ENCODE data around the gene PLCE1. TPM values are rescaled to one million over a fixed set of nuclear protein-coding genes. Genes with fewer than 3 reads are reported as not detected.

Gene PLCE1
- polyA plus RNA-seq, 1 donor (not counting 4 experiments of a cell fraction or from before 2014, with no cell fraction given) = 0.01 TPM

DNA sequence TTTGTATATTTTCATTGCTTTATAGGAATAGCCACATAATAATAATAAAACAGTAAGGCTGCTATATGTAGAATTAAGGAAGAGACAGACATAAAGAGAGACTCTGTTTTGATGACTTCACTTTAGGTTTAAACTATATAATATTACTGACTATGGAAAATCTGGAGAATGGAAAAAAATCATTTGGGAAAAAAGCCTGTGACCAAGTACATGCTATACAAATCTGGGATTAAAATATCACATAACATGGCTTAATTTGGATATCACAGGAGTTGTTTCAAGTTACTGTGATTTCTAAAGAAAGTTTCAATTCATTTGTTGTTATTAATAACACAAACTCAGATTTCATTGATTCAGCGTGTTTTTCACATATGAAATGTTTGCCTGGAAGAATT is 7.7 kb downstream of the PLCE1 start:
- Histone ChIP-seq H4K20me1 (ENCODE audit: control insufficient read depth, extremely low read depth, insufficient read depth, low read length) (no peaks in the 10 kb centered on the region), H3K79me2 (ENCODE audit: control insufficient read depth, insufficient read depth, low read length) (no peaks in the 10 kb centered on the region), H3K4me2 (ENCODE audit: control insufficient read depth, extremely low read depth, insufficient read depth, low read depth, low read length) (no peak overlapping the region), H3K27ac (ENCODE audit: control insufficient read depth, insufficient read depth, low read length) (no peak overlapping the region), H3K27me3 (ENCODE audit: control insufficient read depth, extremely low read depth, insufficient read depth, low read length) (peaks cover 16% of the 10 kb centered on the region), H3K9me3 (ENCODE audit: control insufficient read depth, low read depth, low read length) (no peaks in the 10 kb centered on the region), H3K9ac (ENCODE audit: control insufficient read depth, extremely low read depth, insufficient read depth, low read length) (no peak overlapping the region), H3K4me1 (ENCODE audit: control insufficient read depth, extremely low read depth, insufficient read depth, low read length) (no peaks in the 10 kb centered on the region), H2AFZ (ENCODE audit: control insufficient read depth, low read length) (no peak overlapping the region), H3K36me3 (ENCODE audit: control insufficient read depth in 2 of 2, extremely low read depth in 1 of 2, insufficient read depth in 2 of 2, low read length in 2 of 2) (no peaks in the 10 kb centered on the region), H3K9me1 (ENCODE audit: control insufficient read depth, extremely low read depth, insufficient read depth, low read length) (no peaks in the 10 kb centered on the region), H3K4me3 (ENCODE audit: control insufficient read depth in 2 of 3, extremely low read depth in 1 of 3, insufficient read depth in 2 of 3, low read depth in 1 of 3, low read length in 3 of 3) (no peak overlapping the region)
- no peak for TF ChIP-seq EZH2 (IDR thresholded peaks at IDR 0.05; ENCODE audit: low read length)
- TF ChIP-seq, protein P1, sequence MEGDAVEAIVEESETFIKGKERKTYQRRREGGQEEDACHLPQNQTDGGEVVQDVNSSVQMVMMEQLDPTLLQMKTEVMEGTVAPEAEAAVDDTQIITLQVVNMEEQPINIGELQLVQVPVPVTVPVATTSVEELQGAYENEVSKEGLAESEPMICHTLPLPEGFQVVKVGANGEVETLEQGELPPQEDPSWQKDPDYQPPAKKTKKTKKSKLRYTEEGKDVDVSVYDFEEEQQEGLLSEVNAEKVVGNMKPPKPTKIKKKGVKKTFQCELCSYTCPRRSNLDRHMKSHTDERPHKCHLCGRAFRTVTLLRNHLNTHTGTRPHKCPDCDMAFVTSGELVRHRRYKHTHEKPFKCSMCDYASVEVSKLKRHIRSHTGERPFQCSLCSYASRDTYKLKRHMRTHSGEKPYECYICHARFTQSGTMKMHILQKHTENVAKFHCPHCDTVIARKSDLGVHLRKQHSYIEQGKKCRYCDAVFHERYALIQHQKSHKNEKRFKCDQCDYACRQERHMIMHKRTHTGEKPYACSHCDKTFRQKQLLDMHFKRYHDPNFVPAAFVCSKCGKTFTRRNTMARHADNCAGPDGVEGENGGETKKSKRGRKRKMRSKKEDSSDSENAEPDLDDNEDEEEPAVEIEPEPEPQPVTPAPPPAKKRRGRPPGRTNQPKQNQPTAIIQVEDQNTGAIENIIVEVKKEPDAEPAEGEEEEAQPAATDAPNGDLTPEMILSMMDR (optimal IDR thresholded peaks at IDR 0.05 in 1 of 3, IDR thresholded peaks at IDR 0.05 in 1 of 3, conservative IDR thresholded peaks at IDR 0.05 in 1 of 3; ENCODE audit: extremely low read depth in 1 of 3, insufficient read depth in 2 of 3, low read length in 3 of 3) = no peak
- FAIRE-seq = no peak
- DNase-seq (ENCODE audit: low read depth, low spot score) = no peak
- dilution Hi-C loops (cut with MboI; ENCODE audit: extremely low pct_ligation_motif_present, low sequenced_read_pairs) = no loop called here

DNA sequence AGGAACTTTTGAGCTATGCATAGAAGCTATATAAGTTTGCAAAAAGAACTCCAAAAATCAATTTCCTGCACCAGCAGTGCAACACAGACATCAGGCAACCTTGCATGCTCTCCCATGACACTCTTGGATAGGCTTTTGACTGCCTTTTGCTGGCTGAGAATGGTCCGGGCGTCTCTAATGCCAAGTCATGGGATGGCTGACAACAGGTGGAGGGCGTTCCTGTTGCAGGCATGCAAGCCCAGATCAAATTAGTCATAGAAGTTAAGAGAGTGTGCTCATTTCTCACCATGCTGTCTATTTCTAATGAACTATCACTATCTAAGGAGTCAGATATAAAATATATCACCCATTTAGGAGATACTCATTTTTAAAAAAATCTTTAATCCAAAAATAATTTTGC is 8.4 kb downstream of the PLCE1 start:
- H2AFZ ChIP-seq (ENCODE audit: control insufficient read depth, low read length) = no peak overlapping the region
- H3K4me2 ChIP-seq (ENCODE audit: control insufficient read depth, extremely low read depth, insufficient read depth, low read depth, low read length) = no peak overlapping the region
- H3K27me3 ChIP-seq (ENCODE audit: control insufficient read depth, extremely low read depth, insufficient read depth, low read length) = peaks cover 13% of the 10 kb centered on the region
- no peaks in the 10 kb centered on the region for H4K20me1 ChIP-seq (ENCODE audit: control insufficient read depth, extremely low read depth, insufficient read depth, low read length)
- H3K9me1 ChIP-seq (ENCODE audit: control insufficient read depth, extremely low read depth, insufficient read depth, low read length) = no peaks in the 10 kb centered on the region
- no peak for FAIRE-seq
- no peak overlapping the region for H3K9ac ChIP-seq (ENCODE audit: control insufficient read depth, extremely low read depth, insufficient read depth, low read length)
- H3K9me3 ChIP-seq (ENCODE audit: control insufficient read depth, low read depth, low read length) = no peaks in the 10 kb centered on the region
- H3K4me3 ChIP-seq (ENCODE audit: control insufficient read depth in 2 of 3, extremely low read depth in 1 of 3, insufficient read depth in 2 of 3, low read depth in 1 of 3, low read length in 3 of 3) = no peak overlapping the region
- no peaks in the 10 kb centered on the region for H3K4me1 ChIP-seq (ENCODE audit: control insufficient read depth, extremely low read depth, insufficient read depth, low read length)
- H3K79me2 ChIP-seq (ENCODE audit: control insufficient read depth, insufficient read depth, low read length) = no peaks in the 10 kb centered on the region
- H3K36me3 ChIP-seq (ENCODE audit: control insufficient read depth in 2 of 2, extremely low read depth in 1 of 2, insufficient read depth in 2 of 2, low read length in 2 of 2) = no peaks in the 10 kb centered on the region
- no peak for DNase-seq (ENCODE audit: low read depth, low spot score)
- dilution Hi-C loops (cut with MboI; ENCODE audit: extremely low pct_ligation_motif_present, low sequenced_read_pairs) = no loop called here
- no peak overlapping the region for H3K27ac ChIP-seq (ENCODE audit: control insufficient read depth, insufficient read depth, low read length)
- no peak for TF ChIP-seq EZH2 (IDR thresholded peaks at IDR 0.05; ENCODE audit: low read length)
- TF ChIP-seq, protein P1 (optimal IDR thresholded peaks at IDR 0.05 in 1 of 3, IDR thresholded peaks at IDR 0.05 in 1 of 3, conservative IDR thresholded peaks at IDR 0.05 in 1 of 3; ENCODE audit: extremely low read depth in 1 of 3, insufficient read depth in 2 of 3, low read length in 3 of 3) = no peak
